Hepatocyte (in vitro differentiated cells): ENCODE data around the gene PALLD.

Experiments used
- CTCF ChIP-seq: fragments of 200-600 bp; sonication (generic); IDR thresholded peaks from 2 replicates; pipeline ENCODE4 v1.5.1; 2016; ENCODE audit warnings: antibody characterized with exemption, mild to moderate bottlenecking; ENCODE audit not compliant: poor library complexity
- EZH2phosphoT487 ChIP-seq: fragments of 200-600 bp; sonication (generic); IDR thresholded peaks from one replicate; pipeline ENCODE4 v1.6.1; 2018; ENCODE audit warnings: antibody characterized with exemption, mild to moderate bottlenecking, low read depth, moderate library complexity; ENCODE audit not compliant: unreplicated experiment, severe bottlenecking

GRCh38 chr4:168841672-168842019, 344.8 kb downstream of the PALLD start:
- no peak for TF ChIP-seq CTCF
- no peak for TF ChIP-seq EZH2phosphoT487
